Measurements from ENCODE around the gene CABCOCO1.
"Not testable (repeated sequence)": the region's sequence is repeated elsewhere in the genome, so short reads cannot be mapped to it uniquely, and the experiment has no call there.

The CABCOCO1 gene

GRCh38 chr10:61737455-61737854 lies 74.7 kb downstream of the CABCOCO1 start:
- not testable (repeated sequence) for H3K36me3 ChIP-seq (ENCODE audit: control insufficient read depth in 2 of 2, insufficient read depth in 2 of 2, low read length in 2 of 2); H3K27me3 ChIP-seq (ENCODE audit: control insufficient read depth in 1 of 2, insufficient read depth in 2 of 2, low read length in 2 of 2); H3K27ac ChIP-seq (ENCODE audit: low read length); H3K9me3 ChIP-seq (ENCODE audit: control insufficient read depth in 2 of 2, low read length in 2 of 2); H3K9ac ChIP-seq (ENCODE audit: low read length in 2 of 2); H3K4me1 ChIP-seq (ENCODE audit: control insufficient read depth, insufficient read depth, low read length); H3K4me3 ChIP-seq (ENCODE audit: low read length in 2 of 2)

DNA sequence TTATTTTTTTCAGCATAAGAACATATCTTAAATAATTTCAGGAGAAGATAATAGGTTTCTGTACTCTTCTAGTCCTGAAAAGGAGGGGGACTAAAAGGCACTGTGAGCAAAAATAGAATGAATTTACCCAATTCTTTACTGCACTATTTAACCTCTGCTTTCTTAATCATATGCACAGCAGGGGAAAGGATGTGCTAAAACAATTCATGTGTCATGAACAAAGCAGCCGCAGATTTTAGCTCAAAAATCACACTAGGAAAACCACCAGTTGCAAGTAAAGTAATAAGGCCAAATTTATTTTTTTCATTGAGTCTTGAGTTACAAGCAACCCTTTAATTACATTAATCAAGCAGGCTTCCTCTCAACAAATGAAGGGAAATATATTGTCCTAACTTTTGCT lies 80.1 kb downstream of the CABCOCO1 start:
- Histone ChIP-seq H3K27me3 (ENCODE audit: control insufficient read depth in 1 of 2, insufficient read depth in 2 of 2, low read length in 2 of 2) (no peaks in the 10 kb centered on the region), H3K9me3 (ENCODE audit: control insufficient read depth in 2 of 2, low read length in 2 of 2) (no peaks in the 10 kb centered on the region), H3K4me3 (ENCODE audit: low read length in 2 of 2) (no peak overlapping the region), H3K4me1 (ENCODE audit: control insufficient read depth, insufficient read depth, low read length) (no peaks in the 10 kb centered on the region), H3K27ac (ENCODE audit: low read length) (no peak overlapping the region), H3K36me3 (ENCODE audit: control insufficient read depth in 2 of 2, insufficient read depth in 2 of 2, low read length in 2 of 2) (no peaks in the 10 kb centered on the region), H3K9ac (ENCODE audit: low read length in 2 of 2) (no peak overlapping the region)

DNA sequence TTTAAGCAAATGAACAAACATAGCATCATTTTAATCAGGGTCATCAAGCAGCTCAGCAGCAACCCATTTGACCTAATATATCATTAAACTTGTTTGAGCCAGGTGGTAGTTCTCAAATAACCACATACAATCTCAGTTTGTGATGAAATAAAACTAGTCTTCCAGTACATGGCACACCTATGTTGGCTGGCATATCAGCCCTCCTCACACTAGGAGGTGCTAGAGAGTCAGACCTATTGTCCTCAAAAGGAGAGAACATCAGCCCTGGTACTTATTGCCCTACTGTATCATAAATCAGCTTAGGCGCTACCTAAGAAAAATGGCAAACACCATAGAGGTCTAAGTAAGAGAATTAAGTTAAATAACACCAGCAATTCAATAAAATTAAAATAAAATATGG lies 81.7 kb downstream of the CABCOCO1 start:
- Histone ChIP-seq H3K36me3 (ENCODE audit: control insufficient read depth in 2 of 2, insufficient read depth in 2 of 2, low read length in 2 of 2) (no peaks in the 10 kb centered on the region), H3K4me3 (ENCODE audit: low read length in 2 of 2) (no peak overlapping the region), H3K9ac (ENCODE audit: low read length in 2 of 2) (no peak overlapping the region), H3K4me1 (ENCODE audit: control insufficient read depth, insufficient read depth, low read length) (no peaks in the 10 kb centered on the region), H3K27me3 (ENCODE audit: control insufficient read depth in 1 of 2, insufficient read depth in 2 of 2, low read length in 2 of 2) (no peaks in the 10 kb centered on the region), H3K27ac (ENCODE audit: low read length) (no peak overlapping the region), H3K9me3 (ENCODE audit: control insufficient read depth in 2 of 2, low read length in 2 of 2) (no peaks in the 10 kb centered on the region)

DNA sequence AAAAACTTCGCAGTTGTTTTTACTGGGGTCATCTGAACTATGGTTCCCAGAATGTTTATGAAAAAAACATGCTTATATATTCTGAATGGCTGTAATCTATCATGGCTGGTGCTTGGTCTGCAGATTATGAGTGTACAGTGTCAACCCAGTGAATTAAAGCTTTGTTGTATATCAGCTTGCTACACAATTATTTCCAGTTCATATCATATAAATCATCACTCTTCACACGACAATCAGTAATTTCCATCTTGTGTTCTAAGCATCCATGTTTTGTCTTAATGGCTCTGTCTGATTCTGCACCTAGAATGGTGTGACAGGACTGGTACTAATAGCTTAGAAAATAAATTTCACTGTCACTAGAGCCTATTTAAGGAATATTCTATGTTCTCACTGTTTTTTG lies 83.6 kb downstream of the CABCOCO1 start:
- H3K27me3 ChIP-seq (ENCODE audit: control insufficient read depth in 1 of 2, insufficient read depth in 2 of 2, low read length in 2 of 2): no peaks in the 10 kb centered on the region
- H3K9me3 ChIP-seq (ENCODE audit: control insufficient read depth in 2 of 2, low read length in 2 of 2): no peaks in the 10 kb centered on the region
- no peaks in the 10 kb centered on the region for H3K36me3 ChIP-seq (ENCODE audit: control insufficient read depth in 2 of 2, insufficient read depth in 2 of 2, low read length in 2 of 2)
- no peak overlapping the region for H3K27ac ChIP-seq (ENCODE audit: low read length)
- peaks cover 2% of the 10 kb centered on the region for H3K4me1 ChIP-seq (ENCODE audit: control insufficient read depth, insufficient read depth, low read length)
- H3K9ac ChIP-seq (ENCODE audit: low read length in 2 of 2): no peak overlapping the region
- no peak overlapping the region for H3K4me3 ChIP-seq (ENCODE audit: low read length in 2 of 2)

GRCh38 chr10:61747307-61747706 lies 84.6 kb downstream of the CABCOCO1 start:
- Histone ChIP-seq H3K27me3 (ENCODE audit: control insufficient read depth in 1 of 2, insufficient read depth in 2 of 2, low read length in 2 of 2) (no peaks in the 10 kb centered on the region), H3K4me1 (ENCODE audit: control insufficient read depth, insufficient read depth, low read length) (peaks cover 5% of the 10 kb centered on the region), H3K36me3 (ENCODE audit: control insufficient read depth in 2 of 2, insufficient read depth in 2 of 2, low read length in 2 of 2) (no peaks in the 10 kb centered on the region), H3K27ac (ENCODE audit: low read length) (no peak overlapping the region), H3K9ac (ENCODE audit: low read length in 2 of 2) (no peak overlapping the region), H3K4me3 (ENCODE audit: low read length in 2 of 2) (no peak overlapping the region), H3K9me3 (ENCODE audit: control insufficient read depth in 2 of 2, low read length in 2 of 2) (no peaks in the 10 kb centered on the region)

DNA sequence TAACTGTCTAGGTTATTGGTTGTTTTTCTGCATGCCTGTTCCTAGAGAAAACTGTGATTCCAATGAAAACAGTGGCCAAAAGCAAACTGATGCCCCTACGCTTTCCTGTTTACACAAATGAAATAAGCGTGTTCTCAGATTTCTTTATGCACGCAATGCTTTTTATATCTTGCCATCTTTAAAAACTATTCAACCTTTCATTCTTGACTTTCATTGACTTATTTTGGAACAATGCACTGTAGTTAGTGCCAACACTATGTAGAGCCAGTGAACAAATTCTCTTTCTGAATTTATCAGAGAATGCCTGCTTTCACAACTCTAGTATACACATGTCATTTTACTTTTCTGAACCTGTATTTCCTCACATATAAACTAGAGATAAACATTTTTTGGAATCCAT lies 86.6 kb downstream of the CABCOCO1 start:
- Histone ChIP-seq H3K9me3 (ENCODE audit: control insufficient read depth in 2 of 2, low read length in 2 of 2) (no peaks in the 10 kb centered on the region), H3K4me3 (ENCODE audit: low read length in 2 of 2) (no peak overlapping the region), H3K4me1 (ENCODE audit: control insufficient read depth, insufficient read depth, low read length) (peaks cover 5% of the 10 kb centered on the region), H3K27ac (ENCODE audit: low read length) (no peak overlapping the region), H3K36me3 (ENCODE audit: control insufficient read depth in 2 of 2, insufficient read depth in 2 of 2, low read length in 2 of 2) (no peaks in the 10 kb centered on the region), H3K9ac (ENCODE audit: low read length in 2 of 2) (no peak overlapping the region), H3K27me3 (ENCODE audit: control insufficient read depth in 1 of 2, insufficient read depth in 2 of 2, low read length in 2 of 2) (no peaks in the 10 kb centered on the region)

DNA sequence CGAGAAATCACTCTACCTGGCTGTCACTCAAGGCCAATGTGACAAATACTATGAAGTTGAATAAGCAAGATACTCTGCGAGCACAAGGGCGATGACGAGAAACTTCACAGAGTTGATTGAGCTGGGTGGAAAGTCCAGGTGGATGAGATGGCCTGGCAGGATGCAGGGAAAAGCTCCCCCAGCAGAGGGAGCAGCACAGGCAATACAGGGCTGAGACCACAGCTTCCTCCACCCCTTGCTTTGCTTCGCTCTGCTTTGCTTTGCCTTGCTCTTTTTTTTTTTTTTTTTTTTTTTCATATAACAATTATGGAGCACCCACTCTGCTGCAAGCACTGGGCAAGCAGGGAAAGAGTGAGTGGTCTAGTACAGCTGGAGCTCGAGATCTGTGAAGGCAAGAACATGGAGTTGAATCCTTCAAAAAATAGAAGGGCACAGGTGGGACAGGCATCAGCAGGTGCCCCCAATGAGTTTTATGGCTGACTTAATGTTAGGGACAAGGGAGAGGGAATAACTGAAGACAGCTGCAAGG lies 88.3 kb downstream of the CABCOCO1 start:
- Histone ChIP-seq H3K27me3 (ENCODE audit: control insufficient read depth in 1 of 2, insufficient read depth in 2 of 2, low read length in 2 of 2) (no peaks in the 10 kb centered on the region), H3K9ac (ENCODE audit: low read length in 2 of 2) (no peak overlapping the region), H3K4me1 (ENCODE audit: control insufficient read depth, insufficient read depth, low read length) (peaks cover 11% of the 10 kb centered on the region), H3K36me3 (ENCODE audit: control insufficient read depth in 2 of 2, insufficient read depth in 2 of 2, low read length in 2 of 2) (no peaks in the 10 kb centered on the region), H3K4me3 (ENCODE audit: low read length in 2 of 2) (no peak overlapping the region), H3K9me3 (ENCODE audit: control insufficient read depth in 2 of 2, low read length in 2 of 2) (no peaks in the 10 kb centered on the region), H3K27ac (ENCODE audit: low read length) (no peak overlapping the region)

- Histone ChIP-seq H3K36me3 (ENCODE audit: control insufficient read depth in 2 of 2, insufficient read depth in 2 of 2, low read length in 2 of 2) (no peaks in the 10 kb centered on the region), H3K9ac (ENCODE audit: low read length in 2 of 2) (no peak overlapping the region), H3K27ac (ENCODE audit: low read length) (no peak overlapping the region), H3K4me3 (ENCODE audit: low read length in 2 of 2) (no peak overlapping the region), H3K4me1 (ENCODE audit: control insufficient read depth, insufficient read depth, low read length) (peaks cover 11% of the 10 kb centered on the region), H3K9me3 (ENCODE audit: control insufficient read depth in 2 of 2, low read length in 2 of 2) (no peaks in the 10 kb centered on the region), H3K27me3 (ENCODE audit: control insufficient read depth in 1 of 2, insufficient read depth in 2 of 2, low read length in 2 of 2) (no peaks in the 10 kb centered on the region)
Measured at GRCh38 chr10:61751599-61751998, 88.9 kb downstream of the CABCOCO1 start.

- Histone ChIP-seq H3K4me3 (ENCODE audit: low read length in 2 of 2) (no peak overlapping the region), H3K27ac (ENCODE audit: low read length) (no peak overlapping the region), H3K9ac (ENCODE audit: low read length in 2 of 2) (no peak overlapping the region)
Measured at GRCh38 chr10:61752111-61753011, 89.6 kb downstream of the CABCOCO1 start.

GRCh38 chr10:61753453-61753852 lies 90.7 kb downstream of the CABCOCO1 start:
- peaks cover 11% of the 10 kb centered on the region for H3K4me1 ChIP-seq (ENCODE audit: control insufficient read depth, insufficient read depth, low read length)
- no peak overlapping the region for H3K4me3 ChIP-seq (ENCODE audit: low read length in 2 of 2)

More at GRCh38 chr10:61752111-61753011, 89.6 kb downstream of the CABCOCO1 start:
- no peaks in the 10 kb centered on the region for H3K9me3 ChIP-seq (ENCODE audit: control insufficient read depth in 2 of 2, low read length in 2 of 2)
- H3K27me3 ChIP-seq (ENCODE audit: control insufficient read depth in 1 of 2, insufficient read depth in 2 of 2, low read length in 2 of 2): no peaks in the 10 kb centered on the region
- H3K4me1 ChIP-seq (ENCODE audit: control insufficient read depth, insufficient read depth, low read length): peaks cover 11% of the 10 kb centered on the region
- H3K36me3 ChIP-seq (ENCODE audit: control insufficient read depth in 2 of 2, insufficient read depth in 2 of 2, low read length in 2 of 2): no peaks in the 10 kb centered on the region

More at GRCh38 chr10:61753453-61753852, 90.7 kb downstream of the CABCOCO1 start:
- Histone ChIP-seq H3K9ac (ENCODE audit: low read length in 2 of 2) (no peak overlapping the region), H3K27ac (ENCODE audit: low read length) (no peak overlapping the region), H3K27me3 (ENCODE audit: control insufficient read depth in 1 of 2, insufficient read depth in 2 of 2, low read length in 2 of 2) (no peaks in the 10 kb centered on the region), H3K36me3 (ENCODE audit: control insufficient read depth in 2 of 2, insufficient read depth in 2 of 2, low read length in 2 of 2) (no peaks in the 10 kb centered on the region), H3K9me3 (ENCODE audit: control insufficient read depth in 2 of 2, low read length in 2 of 2) (no peaks in the 10 kb centered on the region)
